ENCODE results near the gene TMEM170B.

TMEM170B gene

DNA sequence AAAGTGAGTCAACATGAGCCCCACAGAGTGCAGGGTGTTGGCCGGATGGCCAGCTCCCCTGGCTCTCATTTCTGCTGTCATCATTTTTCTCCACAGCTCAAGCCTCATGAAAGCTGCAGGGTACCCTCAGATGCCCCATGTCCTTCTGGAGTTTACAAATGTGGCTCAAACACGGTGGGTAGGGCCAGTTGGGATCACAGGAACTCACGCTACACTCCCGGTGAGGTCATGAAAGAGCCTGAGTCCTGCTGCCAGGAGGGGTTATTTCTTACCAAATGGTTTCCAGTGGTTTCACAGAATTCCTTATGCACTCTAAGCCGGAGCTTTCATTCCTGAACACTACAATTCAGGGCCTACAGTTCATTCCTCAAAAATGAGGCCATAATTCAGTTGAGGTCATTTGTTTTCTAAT lies 78.7 kb downstream of the TMEM170B start:
- DNase-seq (ENCODE audit: low spot score): no peak

DNA sequence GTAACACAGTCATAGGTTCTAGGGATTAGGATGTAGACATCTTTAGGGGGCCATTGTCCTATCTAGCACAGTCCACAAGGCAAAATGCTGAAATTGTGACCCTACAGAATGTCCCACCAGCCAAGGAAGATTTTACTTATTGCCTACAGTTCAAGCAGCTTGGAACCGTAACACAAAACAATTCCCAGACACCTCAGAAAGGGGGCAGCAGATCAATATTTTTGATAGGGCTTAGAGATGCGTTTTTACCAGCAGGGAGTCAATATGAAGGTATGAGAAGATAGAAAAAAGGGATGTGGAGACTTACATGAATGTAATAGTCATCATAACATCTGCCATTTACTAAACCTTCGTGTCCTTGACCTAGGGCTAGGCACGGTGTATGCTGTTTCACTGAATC lies 81.0 kb downstream of the TMEM170B start:
- no peak for DNase-seq (ENCODE audit: low spot score)

DNA sequence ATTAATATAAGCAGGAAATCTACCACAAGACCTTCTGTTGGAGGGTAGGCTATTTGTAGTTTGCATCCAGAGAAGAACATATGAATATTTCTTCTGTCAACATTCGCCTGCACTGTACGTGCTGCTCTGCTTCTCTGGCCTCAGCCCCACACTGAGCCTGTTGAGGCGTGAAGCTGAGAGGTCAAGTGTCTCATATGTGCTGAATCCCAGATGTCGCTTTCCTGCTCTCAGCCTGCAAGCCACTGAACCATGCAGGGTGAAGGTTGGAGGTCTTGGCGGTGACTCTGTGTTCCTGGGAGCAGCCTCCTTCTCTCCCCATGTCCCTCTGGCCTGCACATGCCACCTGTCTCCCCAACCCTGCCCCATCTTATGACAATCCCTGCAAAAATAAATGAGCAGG lies 83.6 kb downstream of the TMEM170B start:
- DNase-seq (ENCODE audit: low spot score): no peak

DNA sequence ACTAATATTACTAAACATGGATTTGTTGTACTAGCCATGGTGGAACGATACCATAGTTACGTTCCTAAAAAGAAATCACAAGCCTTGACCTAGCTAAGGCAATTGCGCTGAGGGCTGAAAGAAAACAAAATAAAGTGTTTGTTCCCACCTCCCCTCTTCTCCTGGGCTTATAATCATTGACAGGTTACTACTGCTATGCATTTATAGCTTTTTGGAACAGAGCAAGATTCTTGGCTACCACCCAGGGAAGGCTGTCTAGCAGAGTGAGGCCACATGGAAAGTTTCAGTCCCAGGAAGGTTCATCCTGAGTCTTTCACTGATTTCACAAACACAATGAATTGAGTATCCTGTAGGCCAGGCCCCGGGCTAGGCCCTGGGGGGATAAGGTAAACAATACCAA lies 84.6 kb downstream of the TMEM170B start:
- no peak for DNase-seq (ENCODE audit: low spot score)

DNA sequence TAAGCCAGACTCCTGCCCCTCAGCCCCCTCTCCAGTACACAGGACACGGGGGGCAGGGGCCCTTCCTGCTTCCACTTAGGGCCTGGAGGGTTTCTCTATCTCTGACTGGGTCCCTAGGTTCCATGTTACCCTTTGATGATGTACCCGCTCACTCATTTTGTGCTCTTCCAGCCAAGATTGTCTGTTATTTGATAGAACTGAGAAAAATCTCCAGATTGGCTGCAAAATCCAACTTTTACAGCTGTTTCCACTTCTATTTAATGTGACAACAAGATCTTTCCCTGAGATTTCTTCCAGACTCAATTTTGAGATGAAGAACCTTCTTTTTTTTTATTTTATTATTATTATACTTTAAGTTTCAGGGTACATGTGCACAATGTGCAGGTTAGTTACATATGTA lies 85.7 kb downstream of the TMEM170B start:
- DNase-seq (ENCODE audit: low spot score): no peak

DNA sequence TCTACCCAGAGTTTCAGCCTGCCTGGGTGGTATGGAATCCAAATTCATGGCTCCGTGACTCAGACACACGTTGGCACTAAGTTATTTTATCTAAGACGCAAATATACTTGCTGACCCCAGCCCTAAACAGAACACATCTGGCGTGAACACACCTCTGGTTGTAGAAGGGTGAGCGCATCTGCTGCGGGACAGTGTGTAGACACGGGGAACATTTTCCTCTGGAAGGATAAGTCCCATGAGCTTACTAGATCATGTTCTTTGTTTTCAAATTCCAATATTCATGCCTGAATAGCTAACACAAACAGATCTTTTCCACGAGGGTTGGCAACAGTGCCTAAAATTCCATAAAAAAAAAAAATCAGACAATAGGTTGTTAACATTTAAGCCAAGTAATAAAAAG lies 87.8 kb downstream of the TMEM170B start:
- no peak for DNase-seq (ENCODE audit: low spot score)

DNA sequence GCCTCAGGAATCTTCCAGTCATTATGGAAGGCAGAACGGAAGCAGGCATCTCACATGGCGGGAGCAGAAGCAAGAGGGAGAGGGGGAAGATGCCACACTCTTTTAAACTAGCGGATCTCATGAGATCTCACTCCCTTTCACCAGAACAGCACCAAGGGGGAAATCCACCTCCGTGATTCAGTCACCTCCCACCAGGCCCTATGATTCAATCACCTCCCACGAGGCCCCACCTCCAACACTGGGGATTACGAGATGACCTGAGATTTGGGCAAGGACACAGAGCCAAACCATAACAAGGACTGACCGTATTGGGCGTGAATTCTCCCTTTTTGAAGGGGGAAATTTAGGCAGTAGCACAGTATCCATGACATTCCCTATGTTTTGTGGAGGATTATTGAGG lies 88.8 kb downstream of the TMEM170B start:
- no peak for DNase-seq (ENCODE audit: low spot score)

DNA sequence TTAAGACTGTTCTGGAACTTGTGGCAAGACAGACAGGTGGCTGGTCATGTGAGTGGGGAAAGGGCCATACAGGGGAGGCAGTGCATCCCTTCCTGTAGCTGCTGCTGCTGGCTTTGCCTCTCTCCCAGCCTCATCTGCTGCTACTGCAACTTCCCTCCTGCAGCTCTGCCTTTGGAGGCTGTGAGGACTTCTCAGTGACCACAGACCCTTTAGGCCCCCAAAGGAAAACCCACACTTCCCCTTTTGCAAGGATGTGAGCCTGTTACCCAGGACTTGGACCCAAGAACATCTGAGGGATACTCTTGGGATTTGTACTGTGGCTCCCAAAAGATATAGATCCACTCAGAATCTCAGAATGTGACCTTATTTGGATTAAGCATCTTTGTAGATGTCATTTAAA lies 91.0 kb downstream of the TMEM170B start:
- no peak for DNase-seq (ENCODE audit: low spot score)

DNA sequence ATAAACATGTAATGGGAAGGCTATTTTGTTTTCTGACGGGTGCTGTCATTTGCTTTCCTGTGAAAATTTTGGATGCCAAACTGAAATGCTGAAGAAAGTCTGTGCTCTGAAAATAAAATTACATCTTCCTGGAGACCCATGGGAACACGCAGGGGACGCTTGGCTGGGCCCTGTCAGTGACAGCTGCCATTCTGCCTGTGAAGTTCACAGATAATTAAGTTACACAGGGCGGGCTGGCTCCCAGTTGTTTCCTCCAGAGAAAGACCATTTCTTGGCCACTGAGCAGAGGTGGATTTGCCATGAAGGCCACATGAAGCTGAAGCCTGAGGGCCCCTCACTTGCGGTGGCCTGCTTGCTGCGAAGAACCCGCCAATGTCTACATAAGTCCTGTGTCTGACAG lies 93.5 kb downstream of the TMEM170B start:
- no peak for DNase-seq (ENCODE audit: low spot score)

DNA sequence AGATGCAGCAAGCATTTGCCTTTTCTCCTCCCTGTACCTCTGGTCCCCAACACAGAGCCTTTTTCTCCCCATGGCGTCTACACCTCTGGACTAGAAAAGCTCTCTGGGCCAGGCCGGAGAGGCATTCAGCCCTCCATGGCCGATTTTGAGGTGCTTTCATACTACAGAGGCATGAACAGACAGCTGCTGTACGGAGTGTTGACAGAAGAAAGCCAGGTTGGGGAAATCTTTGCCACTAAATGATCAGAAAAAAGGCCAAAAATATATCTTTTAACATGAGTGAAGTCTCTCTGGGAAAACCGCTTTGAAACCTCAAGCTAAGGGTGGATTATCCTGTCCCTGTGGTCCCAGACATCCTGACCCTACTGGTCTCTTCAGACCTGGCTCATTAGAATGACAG lies 94.0 kb downstream of the TMEM170B start:
- DNase-seq (ENCODE audit: low spot score): no peak

DNA sequence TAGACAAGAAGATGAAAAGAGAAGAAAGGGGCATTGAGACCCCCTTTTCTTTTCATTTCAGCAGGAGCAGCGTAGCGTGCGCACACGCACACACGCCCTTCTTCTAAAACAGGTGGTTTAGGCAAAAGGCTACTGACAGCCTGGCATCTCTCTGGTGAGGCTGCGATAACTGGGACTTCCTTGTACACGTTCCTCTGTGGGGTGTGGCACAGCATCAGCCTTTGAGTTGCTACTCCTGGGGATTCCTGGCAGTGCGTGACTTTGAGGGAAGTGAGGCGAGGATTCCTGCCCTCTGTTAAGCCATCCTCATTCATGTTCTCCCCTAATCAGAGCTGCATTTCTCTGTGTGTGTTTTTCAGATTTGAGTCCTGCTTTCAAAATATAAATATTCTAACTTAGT lies 94.7 kb downstream of the TMEM170B start:
- no peak for DNase-seq (ENCODE audit: low spot score)

DNA sequence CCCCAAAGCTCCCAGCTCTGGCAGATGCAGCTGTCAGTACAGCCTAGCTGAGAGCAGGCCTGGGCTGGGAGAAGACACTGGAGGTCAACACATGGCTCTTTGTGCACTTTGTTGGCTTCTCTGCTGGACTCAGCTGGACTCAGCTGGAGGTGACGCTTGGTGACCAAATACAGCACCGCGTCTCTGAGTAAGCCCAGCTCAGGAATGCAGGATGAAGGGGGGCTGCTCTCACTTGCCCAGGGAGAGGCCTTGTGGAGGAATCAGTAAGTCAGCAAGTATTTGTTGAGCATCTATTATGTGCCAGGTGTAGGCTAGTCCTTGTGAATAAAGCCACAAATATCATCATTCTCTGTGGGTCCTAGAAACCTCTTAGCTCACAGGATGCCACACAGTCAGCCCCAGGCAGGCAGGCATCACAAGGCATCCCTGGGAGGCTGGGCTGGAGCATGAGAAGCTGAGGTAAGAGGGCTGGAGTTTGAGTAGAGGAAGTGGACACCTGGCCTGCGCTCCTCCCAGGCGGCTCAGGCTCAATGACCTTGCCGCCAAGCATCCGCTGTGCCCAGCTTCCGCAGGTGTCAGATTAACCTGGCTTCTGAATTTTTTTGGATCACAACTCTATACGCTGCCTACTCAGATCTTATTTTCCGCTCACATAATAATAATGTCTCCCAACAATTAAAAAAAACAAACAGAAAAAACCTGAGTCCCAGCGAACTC lies 95.4 kb downstream of the TMEM170B start:
- DNase-seq (ENCODE audit: low spot score): no peak
